AG04449 (cell line): ENCODE data around the gene GAST.

Experiments used
- CTCF ChIA-PET: fragments of 350-600 bp; formaldehyde crosslinking; extraction: SDS; loops from one replicate; lab custom pipeline; 2021; ENCODE audit warnings: antibody characterized with exemption; lab: Yijun Ruan, JAX
- POLR2A ChIA-PET: fragments of 400-600, 350-600 bp; formaldehyde crosslinking; extraction: SDS; loops from one replicate; lab custom pipeline; 2020; ENCODE audit warnings: antibody characterized with exemption, inconsistent platforms; lab: Yijun Ruan, JAX
- DNase-seq: peaks from one replicate; pipeline ENCODE4 v3.0.0-alpha.2; 2010; ENCODE audit warnings: low read depth, low spot score
- H3K4me3 ChIP-seq: 2 replicates; pipeline ENCODE4 v1.5.1; 2011; ENCODE audit warnings: low read depth, mild to moderate bottlenecking, control low read depth, low read length
- TF ChIP-seq, protein P1 (sequence below): IDR thresholded peaks from one replicate; pipeline ENCODE4 v1.5.1; 2011; ENCODE audit warnings: mild to moderate bottlenecking, moderate library complexity, low read length, control low read depth, inconsistent platforms; ENCODE audit not compliant: insufficient read depth; ENCODE audit errors: missing control alignments

The GAST gene

DNA sequence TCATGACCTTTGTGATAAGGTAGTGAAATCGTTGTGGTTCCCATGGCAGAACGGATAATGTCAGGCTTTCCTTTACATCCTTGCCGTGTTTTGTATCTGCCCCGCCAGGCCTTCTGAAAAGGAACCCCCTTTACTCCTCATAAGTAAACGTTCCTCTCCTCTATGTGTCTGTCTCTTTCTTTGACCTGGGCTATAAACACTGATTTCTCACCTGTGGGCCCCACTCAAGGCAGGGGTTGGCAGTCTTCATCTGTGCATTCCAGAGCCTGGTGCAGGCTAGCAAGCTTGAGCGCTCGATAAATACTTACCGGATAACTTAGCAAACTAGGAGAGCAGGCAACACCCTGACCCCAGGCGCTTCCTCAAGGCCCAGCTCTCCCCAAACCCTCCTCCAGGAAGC, 29.6 kb downstream of the GAST start:
- POLR2A ChIA-PET = no interaction called here
- CTCF ChIA-PET = interaction anchor here (1.6 to 7.7 kb wide), 4 partner anchors 10 to 57 kb away, joined by 3 to 107 read pairs (median 14); partner anchors contain the start of gene JUP
- TF ChIP-seq, protein P1, sequence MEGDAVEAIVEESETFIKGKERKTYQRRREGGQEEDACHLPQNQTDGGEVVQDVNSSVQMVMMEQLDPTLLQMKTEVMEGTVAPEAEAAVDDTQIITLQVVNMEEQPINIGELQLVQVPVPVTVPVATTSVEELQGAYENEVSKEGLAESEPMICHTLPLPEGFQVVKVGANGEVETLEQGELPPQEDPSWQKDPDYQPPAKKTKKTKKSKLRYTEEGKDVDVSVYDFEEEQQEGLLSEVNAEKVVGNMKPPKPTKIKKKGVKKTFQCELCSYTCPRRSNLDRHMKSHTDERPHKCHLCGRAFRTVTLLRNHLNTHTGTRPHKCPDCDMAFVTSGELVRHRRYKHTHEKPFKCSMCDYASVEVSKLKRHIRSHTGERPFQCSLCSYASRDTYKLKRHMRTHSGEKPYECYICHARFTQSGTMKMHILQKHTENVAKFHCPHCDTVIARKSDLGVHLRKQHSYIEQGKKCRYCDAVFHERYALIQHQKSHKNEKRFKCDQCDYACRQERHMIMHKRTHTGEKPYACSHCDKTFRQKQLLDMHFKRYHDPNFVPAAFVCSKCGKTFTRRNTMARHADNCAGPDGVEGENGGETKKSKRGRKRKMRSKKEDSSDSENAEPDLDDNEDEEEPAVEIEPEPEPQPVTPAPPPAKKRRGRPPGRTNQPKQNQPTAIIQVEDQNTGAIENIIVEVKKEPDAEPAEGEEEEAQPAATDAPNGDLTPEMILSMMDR = no peak
- DNase-seq = no peak
- no peak overlapping the region for H3K4me3 ChIP-seq

DNA sequence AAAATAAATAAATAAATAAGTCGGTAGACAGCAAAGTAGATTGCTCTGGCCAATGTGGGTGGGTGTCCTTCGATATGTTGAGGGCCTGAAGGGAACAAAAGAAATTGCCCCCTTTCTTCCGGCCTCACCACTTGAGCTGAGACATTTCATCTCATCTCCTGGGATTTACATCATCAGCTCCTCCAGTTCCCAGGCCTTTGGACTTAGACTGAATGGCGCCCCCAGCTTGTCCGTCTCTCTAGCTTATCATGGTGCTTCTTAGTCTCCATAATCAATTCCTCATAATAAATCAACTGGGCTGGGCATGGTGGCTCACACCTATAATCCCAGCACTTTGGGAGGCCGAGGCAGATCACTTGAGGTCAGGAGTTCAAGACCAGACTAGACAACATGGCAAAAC, 36.1 kb downstream of the GAST start:
- CTCF ChIA-PET = interaction anchor here (1.0 to 1.7 kb wide), 3 partner anchors 11 to 53 kb away, joined by 3 to 8 read pairs (median 7); no protein-coding TSS in a partner anchor
- DNase-seq = no peak

DNA sequence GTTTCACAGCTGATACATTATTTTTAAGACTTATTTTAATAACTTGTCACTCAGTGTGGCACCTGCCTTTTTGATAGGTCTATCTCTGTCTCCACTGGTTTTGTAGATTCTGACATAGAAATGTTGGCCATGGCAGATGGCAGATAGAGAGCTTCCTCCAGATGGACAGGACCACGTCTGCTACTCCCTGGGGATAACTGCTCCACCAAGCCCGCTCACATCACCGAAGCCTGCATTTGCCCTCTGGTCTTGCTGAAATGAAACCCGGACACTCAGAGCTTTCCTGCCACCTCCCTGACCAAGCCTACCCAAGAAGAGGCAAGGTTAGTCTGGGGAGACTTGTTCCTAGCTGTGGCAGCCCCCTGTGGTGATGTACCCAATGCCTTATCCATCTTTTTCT, 38.7 kb downstream of the GAST start:
- H3K4me3 ChIP-seq = no peak overlapping the region
- DNase-seq = no peak
- TF ChIP-seq, protein P1 = no peak
- CTCF ChIA-PET = interaction anchor here (1.3 to 4.9 kb wide), 6 partner anchors 9 to 51 kb away, joined by 3 to 22 read pairs (median 4); no protein-coding TSS in a partner anchor
- POLR2A ChIA-PET = no interaction called here

More for the DNA sequence above, 36.1 kb downstream of the GAST start:
- TF ChIP-seq, protein P1 = no peak
- POLR2A ChIA-PET = interaction anchor here (0.6 kb wide), 1 partner anchor 25 kb away, joined by 3 read pairs; no protein-coding TSS in a partner anchor
- H3K4me3 ChIP-seq = no peak overlapping the region

DNA sequence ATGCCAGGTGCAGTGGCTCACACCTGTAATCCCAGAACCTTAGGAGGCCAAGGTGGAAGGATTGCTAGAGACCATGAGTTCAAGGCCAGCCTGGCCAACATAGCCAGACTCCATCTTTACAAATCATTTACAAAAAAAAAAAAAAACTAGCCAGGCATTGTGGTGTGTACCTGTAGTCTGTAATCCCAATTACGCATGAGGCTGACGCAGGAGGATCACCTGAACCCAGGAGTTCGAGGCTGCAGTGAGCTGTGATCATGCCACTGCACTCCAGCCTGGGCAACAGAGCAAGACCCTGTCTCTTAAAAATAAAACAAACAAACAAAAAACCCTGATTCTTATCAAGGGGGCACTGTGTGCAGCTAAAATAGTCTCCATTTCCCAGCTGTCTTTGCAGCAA, 39.2 kb downstream of the GAST start:
- ChIA-PET CTCF (interaction anchor here (1.3 to 4.9 kb wide), 5 partner anchors 10 to 50 kb away, joined by 3 to 22 read pairs (median 6); no protein-coding TSS in a partner anchor), POLR2A (interaction anchor here (0.7 to 1.1 kb wide), 2 partner anchors 8 to 35 kb away, joined by 3 read pairs; partner anchors contain the start of gene JUP)

DNA sequence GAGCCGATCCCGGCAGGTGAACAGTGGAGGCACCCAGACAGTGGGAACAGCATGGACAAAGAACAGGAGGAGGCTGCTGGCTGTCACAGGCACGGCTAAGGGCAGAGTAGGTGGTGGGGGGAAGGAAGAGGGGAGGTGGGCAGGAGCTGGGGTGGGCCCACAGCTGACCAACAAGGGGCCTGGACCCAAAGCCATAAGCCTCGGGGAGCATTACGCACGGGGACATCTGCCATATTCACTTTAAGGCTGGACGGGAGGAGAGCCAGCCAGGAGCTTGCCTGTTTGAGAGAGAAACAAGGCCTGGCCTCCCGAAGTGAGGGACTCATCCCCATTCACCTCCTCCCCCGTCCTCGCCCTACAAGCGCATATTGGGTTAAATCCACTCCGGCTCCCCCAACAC, 41.9 kb downstream of the GAST start:
- ChIA-PET POLR2A (no interaction called here), CTCF (interaction anchor here (1.7 to 4.9 kb wide), 3 partner anchors 12 to 47 kb away, joined by 8 to 23 read pairs (median 22); no protein-coding TSS in a partner anchor)
- TF ChIP-seq, protein P1 = no peak
- DNase-seq = no peak
- H3K4me3 ChIP-seq = no peak overlapping the region

More for the DNA sequence above, 39.2 kb downstream of the GAST start:
- no peak overlapping the region for H3K4me3 ChIP-seq
- TF ChIP-seq, protein P1 = no peak
- DNase-seq = no peak

DNA sequence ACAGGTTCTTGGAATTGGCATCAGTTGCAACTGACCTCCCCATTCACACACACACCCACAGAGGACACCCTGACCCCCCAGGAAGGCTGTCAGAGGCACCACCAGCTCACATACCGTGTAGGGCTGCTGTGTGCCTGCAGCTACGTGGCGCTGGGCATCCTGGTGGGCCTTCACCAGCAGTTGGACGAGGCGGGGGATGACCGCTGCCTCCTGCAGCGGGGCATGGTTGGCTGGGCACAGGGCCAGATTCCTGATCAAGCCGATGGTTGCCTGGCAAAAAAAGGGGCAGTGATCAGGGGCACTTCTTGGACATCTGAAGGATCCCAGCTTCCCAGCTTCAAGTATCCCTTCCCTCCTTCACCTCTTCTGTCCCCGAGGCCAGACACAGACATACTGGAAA, 46.5 kb downstream of the GAST start:
- no peak overlapping the region for H3K4me3 ChIP-seq
- DNase-seq = no peak
- CTCF ChIA-PET = interaction anchor here (1.4 to 1.7 kb wide), 2 partner anchors 28 to 63 kb away, joined by 3 to 5 read pairs; partner anchors contain the start of gene JUP
- POLR2A ChIA-PET = no interaction called here
- TF ChIP-seq, protein P1 = no peak
